Dedifferentiated amniotic fluid mesenchymal stem cell (primary cell): Measurements from ENCODE around the gene ASXL2.
"Not testable (repeated sequence)": the region's sequence is repeated elsewhere in the genome, so short reads cannot be mapped to it uniquely, and the experiment has no call there.

ENCODE experiments used
- DNase-seq: peaks from one replicate; pipeline ENCODE4 v3.0.0-alpha.2; 2016; ENCODE audit errors: extremely low spot score

The ASXL2 gene

DNA sequence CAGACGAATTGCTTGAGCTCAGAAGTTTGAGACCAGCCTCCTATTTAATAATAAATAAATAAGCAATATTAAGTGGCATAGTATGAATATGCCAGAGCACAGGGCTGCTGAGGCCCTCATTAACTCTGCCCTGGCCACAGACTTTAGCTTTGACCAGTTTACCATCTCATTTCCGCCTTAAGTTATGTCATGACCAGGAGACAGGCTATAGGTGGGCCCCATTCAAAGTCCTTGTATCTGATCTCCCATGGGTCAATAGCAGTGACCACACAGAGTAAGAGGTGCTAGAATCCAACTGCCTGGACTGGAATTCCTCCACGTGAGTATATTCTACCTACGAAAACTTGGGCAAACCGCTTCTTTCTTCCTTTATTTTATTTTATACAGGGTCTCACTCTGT, 13.4 kb upstream of the ASXL2 start:
- peak; percentile 4 for DNase-seq

DNA sequence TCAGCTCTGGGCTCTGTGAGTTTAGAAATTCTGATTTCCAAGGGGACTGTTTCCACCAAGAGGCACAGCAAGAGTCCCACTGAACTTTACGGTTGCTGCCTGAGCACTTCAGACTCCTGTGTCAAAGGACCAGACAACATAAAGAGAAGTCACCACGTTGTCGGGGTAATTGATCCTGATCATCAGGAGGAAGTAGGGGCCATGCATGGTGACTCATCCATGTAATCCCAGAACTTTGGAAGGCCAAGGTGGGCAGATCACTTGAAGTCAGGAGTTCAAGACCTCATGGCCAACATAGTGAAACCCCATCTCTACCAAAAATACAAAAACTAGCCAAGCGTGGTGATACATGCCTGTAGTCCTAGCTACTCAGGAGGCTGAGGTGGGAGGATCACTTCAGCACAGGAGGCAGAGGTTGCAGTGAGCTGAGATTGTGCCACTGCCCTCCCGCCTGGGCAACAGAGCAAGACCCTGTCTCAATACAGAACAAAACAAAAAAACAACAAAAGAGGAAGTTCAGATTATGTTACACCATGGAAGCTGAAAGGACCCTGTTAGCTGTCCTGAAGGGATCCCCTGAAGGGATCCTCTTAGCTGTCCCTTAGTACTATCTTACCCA, 9.4 kb upstream of the ASXL2 start:
- DNase-seq: no peak

DNA sequence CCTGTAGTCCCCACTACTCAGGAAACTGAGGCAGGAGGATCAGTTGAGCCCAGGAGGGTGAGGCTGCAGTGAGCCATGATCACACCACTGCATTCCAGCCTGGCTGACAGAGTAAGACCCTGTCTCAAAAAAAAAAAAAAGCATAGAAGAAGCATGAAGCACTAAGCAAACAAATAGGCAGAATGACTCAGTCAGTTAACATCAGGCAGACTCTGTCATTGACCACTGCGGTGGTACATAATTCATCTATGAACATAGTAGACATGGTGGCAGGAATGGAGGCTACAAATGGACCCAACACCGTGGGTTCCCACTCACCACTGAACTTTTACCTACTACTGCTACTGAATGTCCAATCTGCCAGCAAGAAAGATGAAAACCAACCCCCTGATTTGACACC, 7.6 kb upstream of the ASXL2 start:
- peak; percentile 61 for DNase-seq

DNA sequence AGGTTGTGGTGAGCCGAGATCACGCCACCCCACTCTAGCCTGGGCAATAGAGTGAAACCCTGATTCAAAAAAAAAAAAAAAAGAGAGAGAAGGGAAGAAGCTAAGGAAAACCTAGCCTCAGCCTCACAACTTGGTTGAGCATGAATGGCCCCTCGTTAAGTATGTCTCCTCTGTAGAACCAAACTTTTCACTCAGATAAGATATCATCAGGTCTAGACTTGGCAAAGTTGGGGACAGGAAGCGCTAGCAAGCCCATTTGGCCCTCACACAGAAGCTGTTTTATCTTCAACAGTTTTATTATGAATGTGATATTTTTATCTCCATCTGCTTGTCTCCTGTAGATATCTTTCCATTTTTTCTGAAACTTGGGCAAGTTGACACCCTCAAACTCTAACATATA, 3.5 kb upstream of the ASXL2 start:
- DNase-seq: no peak

GRCh38 chr2:25879133-25879730, 945 bp upstream of the ASXL2 start:
- peak; percentile 57 for DNase-seq

DNA sequence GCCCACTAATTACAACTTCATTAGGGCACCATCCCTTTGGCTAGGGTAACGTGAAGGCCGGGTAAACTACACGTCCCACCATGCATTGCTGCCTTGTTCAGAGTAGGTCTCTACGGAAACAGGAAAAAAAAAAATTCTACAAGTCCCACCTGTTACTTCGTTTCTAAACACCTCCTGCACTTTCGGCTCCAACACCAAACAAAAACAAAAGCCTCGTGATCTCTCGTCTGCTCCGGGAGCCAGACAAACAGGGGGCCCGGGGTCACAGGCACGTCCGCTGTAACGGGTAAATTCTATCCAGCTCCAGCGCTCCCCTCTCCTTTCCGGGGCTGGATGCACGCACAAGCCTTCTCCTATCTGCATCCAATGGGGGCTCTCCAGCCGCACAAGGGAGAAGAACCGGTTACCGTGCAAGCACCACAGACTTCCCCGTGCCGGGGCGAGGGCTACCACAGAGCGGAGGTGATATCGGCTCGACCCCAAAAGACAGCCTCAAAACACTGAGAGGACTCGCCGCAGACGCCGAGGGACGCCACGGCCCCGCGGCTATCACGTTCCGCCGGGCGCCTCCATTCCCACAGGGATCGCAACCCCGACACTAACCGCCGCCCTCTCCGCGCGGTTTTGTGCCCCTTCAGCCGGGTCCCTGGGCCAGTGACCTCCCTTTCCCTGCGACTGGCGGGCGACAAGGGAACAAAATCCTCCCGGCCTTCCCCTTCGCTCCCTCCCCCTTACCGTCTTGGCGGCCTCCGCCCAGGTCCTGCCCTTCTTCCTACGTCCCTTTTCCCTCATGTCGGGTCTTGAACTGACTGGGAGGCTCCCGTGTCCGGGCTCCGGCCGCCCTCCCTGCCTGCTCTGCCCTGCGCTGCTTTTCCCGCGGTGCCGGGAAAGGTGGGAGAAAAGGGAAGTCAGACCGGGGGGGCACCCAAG, 591 bp downstream of the ASXL2 start:
- peak; percentile 34 for DNase-seq

GRCh38 chr2:25872134-25872533, 6.2 kb downstream of the ASXL2 start:
- DNase-seq: no peak

GRCh38 chr2:25867396-25868003, 10.8 kb downstream of the ASXL2 start:
- DNase-seq: no peak

GRCh38 chr2:25856377-25856776, 21.9 kb downstream of the ASXL2 start:
- no peak for DNase-seq

DNA sequence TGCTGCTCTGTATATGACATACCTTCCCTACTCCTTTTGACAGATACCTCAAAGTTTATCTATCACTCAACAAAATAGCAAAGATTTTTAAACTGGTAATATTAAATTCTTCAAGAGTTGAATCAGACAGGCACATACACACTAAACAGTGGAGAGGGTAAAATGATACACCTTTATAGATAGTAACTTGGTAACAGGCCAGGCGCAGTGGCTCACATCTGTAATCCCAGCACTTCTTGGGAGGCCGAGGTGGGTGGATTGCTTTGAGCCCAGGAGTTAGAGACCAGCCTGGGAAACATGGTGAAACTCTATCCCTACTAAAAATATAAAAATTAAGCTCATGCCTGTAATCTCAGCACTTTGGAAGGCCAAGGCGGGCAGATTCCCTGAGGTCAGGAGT, 23.2 kb downstream of the ASXL2 start:
- DNase-seq: no peak

DNA sequence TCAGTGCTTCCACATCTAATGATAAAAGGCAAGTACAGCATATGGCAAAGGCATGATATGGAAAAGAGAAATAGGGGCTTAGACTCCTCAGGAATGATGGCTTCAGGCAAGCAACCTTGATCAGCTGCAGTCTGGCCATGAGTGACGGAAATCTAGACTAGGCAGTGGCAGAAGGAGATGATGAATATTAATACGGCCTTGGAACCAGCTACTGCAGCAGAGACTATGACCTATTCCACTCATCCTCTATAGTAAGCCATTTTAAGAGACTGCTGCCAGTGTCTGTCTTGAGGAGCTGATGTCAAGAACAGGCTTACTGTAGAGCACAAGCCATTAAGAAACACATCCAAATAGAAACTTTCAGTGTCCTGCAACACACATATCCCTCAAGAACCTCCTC, 23.7 kb downstream of the ASXL2 start:
- DNase-seq: no peak

DNA sequence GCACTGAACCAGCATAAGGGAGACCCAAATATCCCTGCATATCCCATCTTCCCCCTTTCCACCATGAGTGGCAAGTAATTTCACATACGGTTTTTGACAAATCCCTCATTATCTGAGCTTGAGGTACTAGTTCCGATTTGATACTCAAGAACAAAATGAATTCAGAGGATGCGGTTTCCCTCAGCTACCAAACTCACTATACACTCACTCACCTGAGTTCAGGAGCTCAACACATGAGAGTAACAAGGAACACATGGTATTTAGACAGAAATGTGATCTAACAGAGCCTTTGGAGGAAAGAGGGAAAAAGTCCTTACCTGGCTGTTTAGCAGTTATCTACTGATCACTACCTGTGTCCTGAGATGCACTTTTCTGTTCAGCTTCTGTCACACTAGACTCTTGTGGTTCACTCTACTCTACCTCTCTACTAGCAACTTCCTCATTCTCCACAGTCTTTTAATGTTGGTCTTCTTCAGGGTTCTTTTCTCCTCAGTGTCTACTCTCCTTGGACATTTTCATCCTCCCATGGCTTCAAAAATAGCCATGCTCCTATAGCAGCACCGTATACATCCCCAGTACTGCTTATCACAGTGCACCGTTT, 25.1 kb downstream of the ASXL2 start:
- DNase-seq: no peak

GRCh38 chr2:25851740-25852503, 26.4 kb downstream of the ASXL2 start:
- DNase-seq: peak; percentile 89

- DNase-seq: not testable (repeated sequence)
Measured at GRCh38 chr2:25850400-25850799, 27.9 kb downstream of the ASXL2 start.

GRCh38 chr2:25849350-25849749, 28.9 kb downstream of the ASXL2 start:
- DNase-seq: not testable (repeated sequence)

GRCh38 chr2:25845843-25846505, 32.3 kb downstream of the ASXL2 start:
- DNase-seq: no peak

- DNase-seq: no peak
Measured at GRCh38 chr2:25844089-25844488, 34.2 kb downstream of the ASXL2 start.

GRCh38 chr2:25842155-25842554, 36.1 kb downstream of the ASXL2 start:
- no peak for DNase-seq

DNA sequence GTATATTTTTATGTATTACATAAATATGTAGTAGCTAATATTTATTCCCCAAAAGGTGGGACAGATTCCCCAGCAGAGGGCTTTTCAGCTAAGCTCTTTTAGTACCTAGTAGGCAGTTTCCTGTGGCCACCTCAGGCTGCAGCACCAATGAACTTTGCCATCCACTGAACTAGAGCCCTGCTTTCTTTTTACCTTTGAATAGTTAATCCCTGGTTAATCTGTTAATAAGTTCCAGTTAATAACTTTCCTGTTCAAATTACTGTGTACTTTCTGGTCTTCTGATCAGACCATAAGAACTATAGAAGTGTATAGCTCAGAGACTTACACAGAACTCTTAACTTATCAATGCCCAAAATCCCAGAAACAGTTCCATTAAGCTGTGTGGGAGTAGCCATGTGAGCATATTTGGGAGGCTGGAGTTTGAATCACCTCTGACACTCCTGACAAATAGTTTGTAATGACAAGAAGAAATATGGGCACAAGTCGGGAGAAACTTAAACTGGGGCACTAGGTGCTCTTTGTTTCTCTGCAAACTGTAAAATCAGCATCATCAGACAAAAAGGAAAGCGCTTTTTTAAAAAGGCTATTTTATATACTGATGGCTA, 40.0 kb downstream of the ASXL2 start:
- no peak for DNase-seq

DNA sequence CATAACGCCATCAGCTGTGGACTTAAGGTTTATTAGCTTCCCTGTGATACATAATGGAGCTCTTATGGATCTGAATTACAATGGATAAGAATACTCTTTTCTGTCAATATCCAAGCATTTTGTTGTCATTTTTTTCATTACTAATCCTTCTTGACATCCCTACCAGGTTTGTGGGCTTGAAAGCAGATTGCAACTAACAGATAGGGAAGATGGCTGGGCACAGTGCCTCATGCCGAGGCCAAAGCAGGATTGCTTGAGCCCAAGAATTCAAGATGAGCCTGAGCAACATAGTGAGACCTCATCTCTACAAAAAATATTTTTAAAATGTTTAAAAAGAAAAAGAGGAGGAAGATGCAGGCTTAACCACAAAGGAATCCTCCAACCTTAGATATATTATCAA, 42.4 kb downstream of the ASXL2 start:
- no peak for DNase-seq
